IgD-negative memory B cell (primary cell): ENCODE data around the gene SORCS3. TPM values are rescaled to one million over a fixed set of nuclear protein-coding genes. Genes with fewer than 3 reads are reported as not detected.

Experiments
- H3K27ac Mint-ChIP-seq, 3 donors: one replicate each; pipeline ENCODE4 v1.8.0; 2020 to 2022; ENCODE audit warnings: mild to moderate bottlenecking in 3 of 3, mixed read lengths in 3 of 3, moderate library complexity in 1 of 3
- H3K27me3 Mint-ChIP-seq: one replicate; pipeline ENCODE4 v1.8.0; 2021; ENCODE audit warnings: mixed read lengths
- H3K36me3 Mint-ChIP-seq: one replicate; pipeline ENCODE4 v1.8.0; 2020; ENCODE audit warnings: mild to moderate bottlenecking, mixed read lengths
- H3K4me1 Mint-ChIP-seq, 3 donors: one replicate each; pipeline ENCODE4 v1.8.0; 2020 to 2022; ENCODE audit warnings: mixed read lengths in 3 of 3, mild to moderate bottlenecking in 1 of 3
- H3K4me3 Mint-ChIP-seq, 4 donors: one replicate each; pipeline ENCODE4 v1.8.0; 2020 to 2022; ENCODE audit warnings: mild to moderate bottlenecking in 4 of 4, mixed read lengths in 4 of 4, moderate library complexity in 3 of 4
- H3K9me3 Mint-ChIP-seq, 3 donors: one replicate each; pipeline ENCODE4 v1.8.0; 2020 to 2021; ENCODE audit warnings: mixed read lengths in 3 of 3, mild to moderate bottlenecking in 1 of 3
- polyA plus RNA-seq: library from polyadenylated mRNA; unstranded; fragments of 300-500 nt; fragmentation: Illumina TruSeq; gene quantifications from one replicate; pipeline ENCODE4 v1.2.3, GENCODE V29; 2021

SORCS3 gene
- polyA plus RNA-seq, 1 donor from 2014 or later = not detected

DNA sequence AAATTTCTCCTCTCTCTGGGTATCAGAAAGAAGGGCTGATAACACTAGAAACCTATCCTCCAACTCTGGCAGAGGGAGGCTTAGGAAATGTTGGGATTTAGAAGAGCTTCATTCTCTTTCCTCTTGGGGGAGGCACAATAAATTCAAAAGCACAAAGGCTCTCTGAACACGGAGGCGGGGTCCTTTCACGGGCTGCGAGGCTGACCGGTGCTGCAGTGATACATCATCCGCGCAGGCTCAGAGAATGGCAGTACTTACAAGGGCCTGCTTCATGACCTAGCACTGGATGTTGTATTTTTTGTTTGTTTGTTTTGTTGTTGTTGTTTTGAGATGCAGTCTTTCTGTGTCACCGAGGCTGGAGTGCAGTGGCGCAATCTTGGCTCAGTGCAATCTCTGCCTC, 306.2 kb downstream of the SORCS3 start:
- Mint-ChIP-seq H3K4me3 (no peak overlapping the region), H3K9me3 (peaks cover 0 to 3% (median 1%) of the 10 kb centered on the region in 3 donors), H3K27ac (no peak overlapping the region), H3K4me1 (no peaks in the 10 kb centered on the region), H3K36me3 (no peaks in the 10 kb centered on the region), H3K27me3 (peaks cover 2% of the 10 kb centered on the region)

DNA sequence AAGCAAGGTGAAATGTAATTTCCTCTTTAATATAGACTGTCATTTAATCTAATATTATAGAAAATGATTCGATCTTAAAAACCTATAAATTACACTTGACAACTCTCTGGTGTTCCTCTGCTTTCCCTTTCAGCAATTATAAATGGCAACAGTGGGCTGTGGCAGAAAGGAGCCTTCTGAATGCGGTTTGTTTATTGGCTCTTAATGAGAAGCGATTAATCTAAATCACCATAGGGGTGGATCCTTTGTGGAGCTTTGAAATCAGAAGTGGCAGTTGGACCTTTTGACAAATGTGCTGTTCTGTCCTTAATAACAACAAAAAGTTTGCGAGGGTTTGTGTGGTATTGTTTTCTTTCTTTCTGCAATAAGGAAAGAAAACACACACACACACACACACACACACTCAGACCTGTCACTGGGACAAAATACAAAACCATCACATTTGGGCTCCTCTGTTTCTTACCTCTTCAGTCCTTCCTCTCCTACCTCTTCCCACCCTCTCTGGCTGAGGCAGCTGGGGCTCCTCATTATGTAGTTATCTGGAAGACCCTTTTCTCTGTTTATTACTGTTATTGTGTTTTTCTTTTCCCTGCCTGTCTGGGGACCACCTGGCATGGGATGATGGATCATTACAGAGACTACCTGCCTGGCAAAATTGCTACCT, 316.2 kb downstream of the SORCS3 start:
- Mint-ChIP-seq H3K27ac (no peak overlapping the region), H3K4me3 (no peak overlapping the region)

DNA sequence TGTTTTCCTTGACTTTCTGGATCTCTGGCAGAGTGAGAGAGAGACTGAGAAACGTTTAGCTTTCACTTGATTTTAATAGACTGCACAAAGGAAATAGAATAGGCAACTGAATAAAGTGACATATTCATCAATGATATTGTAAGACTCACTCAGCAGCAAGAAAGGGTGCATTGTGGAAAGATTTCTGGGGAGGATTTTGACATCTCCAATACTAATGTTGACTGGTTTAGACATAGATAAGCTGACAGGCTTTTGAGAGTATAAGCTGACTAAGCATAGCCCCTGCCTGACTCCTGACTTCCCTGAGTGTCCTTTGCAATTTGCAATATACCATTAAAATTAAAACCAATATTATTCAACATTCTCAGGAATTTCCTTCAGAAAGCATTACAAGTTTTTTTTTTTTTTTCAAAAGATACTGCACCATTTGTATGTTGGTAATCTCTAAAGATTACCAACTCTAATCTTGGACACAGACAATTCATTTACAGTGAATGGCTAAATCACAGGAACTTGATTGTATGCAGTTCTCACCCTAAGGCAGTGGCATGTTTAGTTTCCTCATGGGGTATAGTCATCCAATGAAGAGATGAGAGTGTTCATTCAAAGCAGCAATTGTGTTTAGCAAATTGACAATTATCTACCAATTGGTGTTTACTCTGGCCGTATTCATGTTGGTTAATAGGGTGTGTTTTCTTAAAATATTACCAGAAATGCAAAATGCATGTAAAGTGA, 325.6 kb downstream of the SORCS3 start:
- no peak overlapping the region for H3K4me3 Mint-ChIP-seq
- no peaks in the 10 kb centered on the region for H3K4me1 Mint-ChIP-seq
- H3K27ac Mint-ChIP-seq = no peak overlapping the region
- no peaks in the 10 kb centered on the region for H3K36me3 Mint-ChIP-seq
- H3K9me3 Mint-ChIP-seq = peaks cover 0 to 18% (median 4%) of the 10 kb centered on the region in 3 donors
- peaks cover 3% of the 10 kb centered on the region for H3K27me3 Mint-ChIP-seq

More for the DNA sequence above, 316.2 kb downstream of the SORCS3 start:
- Mint-ChIP-seq H3K27me3 (no peaks in the 10 kb centered on the region), H3K4me1 (no peaks in the 10 kb centered on the region), H3K36me3 (no peaks in the 10 kb centered on the region), H3K9me3 (peaks cover 2 to 10% (median 2%) of the 10 kb centered on the region in 3 donors)

DNA sequence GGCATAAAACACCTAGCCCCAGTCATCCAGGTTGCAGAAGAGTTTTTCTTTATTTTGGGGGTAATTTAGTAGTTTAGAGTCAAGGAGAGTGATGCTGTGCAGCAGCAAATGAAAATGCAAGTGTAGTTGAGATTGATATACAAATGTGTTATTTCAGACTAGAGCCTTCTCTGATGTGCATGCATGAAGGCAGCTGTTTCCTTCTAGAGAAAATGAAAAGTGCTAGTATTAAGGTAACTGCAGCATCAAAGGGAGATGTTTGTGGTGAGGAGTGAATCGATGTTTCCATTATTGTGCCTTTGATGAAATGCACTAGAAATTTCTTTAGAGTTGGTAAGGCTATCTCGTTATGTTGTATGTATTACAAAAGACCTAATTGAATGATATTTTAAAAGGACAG, 339.3 kb downstream of the SORCS3 start:
- H3K36me3 Mint-ChIP-seq = no peaks in the 10 kb centered on the region
- peaks cover 2 to 4% (median 2%) of the 10 kb centered on the region in 3 donors for H3K9me3 Mint-ChIP-seq
- H3K27me3 Mint-ChIP-seq = no peaks in the 10 kb centered on the region
- H3K4me3 Mint-ChIP-seq = no peak overlapping the region
- no peaks in the 10 kb centered on the region for H3K4me1 Mint-ChIP-seq
- H3K27ac Mint-ChIP-seq = no peak overlapping the region

DNA sequence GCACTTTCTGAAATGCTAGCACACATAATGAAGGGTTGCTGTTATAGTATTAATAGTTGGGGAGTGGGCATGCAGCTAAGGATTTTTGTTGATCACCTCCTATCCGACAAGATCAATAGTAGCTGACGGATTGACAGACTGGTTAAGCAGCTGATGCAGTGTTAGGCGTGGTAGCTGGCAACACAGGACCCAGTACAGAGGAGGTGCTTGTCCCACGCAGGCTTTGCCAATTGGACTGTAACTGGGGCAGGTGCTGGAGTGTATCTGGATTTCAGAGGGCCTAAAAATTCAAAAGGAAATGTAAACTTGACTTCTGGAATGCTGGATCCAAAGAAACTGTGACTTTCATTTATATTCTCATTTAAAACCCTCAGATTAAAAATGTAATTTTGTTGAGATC, 340.9 kb downstream of the SORCS3 start:
- H3K27me3 Mint-ChIP-seq = no peaks in the 10 kb centered on the region
- no peaks in the 10 kb centered on the region for H3K4me1 Mint-ChIP-seq
- no peak overlapping the region for H3K4me3 Mint-ChIP-seq
- H3K9me3 Mint-ChIP-seq = peaks cover 4 to 12% (median 5%) of the 10 kb centered on the region in 3 donors
- H3K36me3 Mint-ChIP-seq = no peaks in the 10 kb centered on the region
- no peak overlapping the region for H3K27ac Mint-ChIP-seq

- H3K4me3 Mint-ChIP-seq = no peak overlapping the region
- no peaks in the 10 kb centered on the region for H3K4me1 Mint-ChIP-seq
- no peaks in the 10 kb centered on the region for H3K36me3 Mint-ChIP-seq
- no peaks in the 10 kb centered on the region for H3K27me3 Mint-ChIP-seq
- no peak overlapping the region for H3K27ac Mint-ChIP-seq
- H3K9me3 Mint-ChIP-seq = peaks cover 3 to 12% (median 10%) of the 10 kb centered on the region in 3 donors
Measured at GRCh38 chr10:104988686-104989085, 347.6 kb downstream of the SORCS3 start.

DNA sequence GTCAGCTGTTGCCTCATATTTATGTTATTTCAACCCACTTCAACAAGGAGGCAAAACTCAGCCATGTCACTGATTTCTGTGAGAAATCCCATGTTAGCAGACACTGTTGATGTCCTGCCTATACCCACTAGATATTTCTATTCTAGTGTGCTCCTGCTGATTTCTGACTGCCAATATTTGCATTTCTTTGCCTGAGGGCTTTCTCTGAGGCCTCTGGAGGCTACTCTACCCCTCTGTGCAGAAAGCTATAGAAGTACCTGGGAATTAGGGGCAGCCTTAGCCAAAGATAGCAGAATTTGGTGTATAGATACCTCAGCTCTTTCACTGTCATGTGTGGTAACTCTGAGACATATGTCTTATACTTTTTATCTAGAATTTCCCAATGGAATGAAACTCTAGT, 348.8 kb downstream of the SORCS3 start:
- H3K36me3 Mint-ChIP-seq = no peaks in the 10 kb centered on the region
- no peaks in the 10 kb centered on the region for H3K27me3 Mint-ChIP-seq
- peaks cover 3 to 12% (median 10%) of the 10 kb centered on the region in 3 donors for H3K9me3 Mint-ChIP-seq
- no peak overlapping the region for H3K4me3 Mint-ChIP-seq
- no peaks in the 10 kb centered on the region for H3K4me1 Mint-ChIP-seq
- no peak overlapping the region for H3K27ac Mint-ChIP-seq

GRCh38 chr10:104993085-104993484, 352.0 kb downstream of the SORCS3 start:
- Mint-ChIP-seq H3K36me3 (no peaks in the 10 kb centered on the region), H3K9me3 (peaks cover 0 to 5% (median 0%) of the 10 kb centered on the region in 3 donors), H3K4me3 (no peak overlapping the region), H3K4me1 (no peaks in the 10 kb centered on the region), H3K27ac (no peak overlapping the region), H3K27me3 (no peaks in the 10 kb centered on the region)

- Mint-ChIP-seq H3K4me3 (no peak overlapping the region), H3K27ac (no peak overlapping the region), H3K36me3 (no peaks in the 10 kb centered on the region), H3K9me3 (peaks cover 0 to 2% (median under 1%) of the 10 kb centered on the region in 3 donors), H3K4me1 (peaks cover 0 to 2% (median 0%) of the 10 kb centered on the region in 3 donors), H3K27me3 (no peaks in the 10 kb centered on the region)
Measured at GRCh38 chr10:105001269-105001668, 360.2 kb downstream of the SORCS3 start.

- Mint-ChIP-seq H3K4me3 (no peak overlapping the region), H3K4me1 (no peaks in the 10 kb centered on the region), H3K27ac (no peak overlapping the region), H3K36me3 (no peaks in the 10 kb centered on the region), H3K27me3 (no peaks in the 10 kb centered on the region), H3K9me3 (peaks cover 2 to 8% (median 4%) of the 10 kb centered on the region in 3 donors)
Measured at GRCh38 chr10:105010411-105011121, 369.5 kb downstream of the SORCS3 start.

DNA sequence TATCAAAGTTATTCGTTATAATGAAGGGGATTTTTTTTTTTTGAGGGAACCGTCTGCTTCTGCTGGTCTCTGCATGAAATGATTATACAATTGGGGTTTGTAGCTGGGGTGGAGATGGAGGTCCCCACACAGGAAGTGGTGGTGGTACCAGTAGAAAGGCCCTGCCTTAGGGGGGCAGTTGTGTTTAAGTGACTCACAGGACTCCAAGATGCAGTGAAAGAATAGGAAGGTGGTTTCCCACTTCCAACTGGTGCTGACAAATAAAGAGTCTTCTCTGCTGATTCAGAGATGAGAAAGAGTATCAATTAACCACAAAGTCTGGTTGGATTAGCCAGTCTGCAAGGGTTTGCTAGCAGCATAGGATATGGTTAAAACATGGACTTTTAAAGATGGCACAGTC, 376.0 kb downstream of the SORCS3 start:
- H3K4me3 Mint-ChIP-seq = no peak overlapping the region
- H3K9me3 Mint-ChIP-seq = peaks cover 2 to 9% (median 8%) of the 10 kb centered on the region in 3 donors
- H3K27ac Mint-ChIP-seq = no peak overlapping the region
- H3K27me3 Mint-ChIP-seq = no peaks in the 10 kb centered on the region
- no peaks in the 10 kb centered on the region for H3K36me3 Mint-ChIP-seq
- H3K4me1 Mint-ChIP-seq = no peaks in the 10 kb centered on the region

GRCh38 chr10:105017691-105018090, 376.6 kb downstream of the SORCS3 start:
- Mint-ChIP-seq H3K36me3 (no peaks in the 10 kb centered on the region), H3K27me3 (no peaks in the 10 kb centered on the region), H3K4me3 (no peak overlapping the region), H3K27ac (no peak overlapping the region), H3K9me3 (peaks cover 2 to 9% (median 7%) of the 10 kb centered on the region in 3 donors), H3K4me1 (no peaks in the 10 kb centered on the region)

DNA sequence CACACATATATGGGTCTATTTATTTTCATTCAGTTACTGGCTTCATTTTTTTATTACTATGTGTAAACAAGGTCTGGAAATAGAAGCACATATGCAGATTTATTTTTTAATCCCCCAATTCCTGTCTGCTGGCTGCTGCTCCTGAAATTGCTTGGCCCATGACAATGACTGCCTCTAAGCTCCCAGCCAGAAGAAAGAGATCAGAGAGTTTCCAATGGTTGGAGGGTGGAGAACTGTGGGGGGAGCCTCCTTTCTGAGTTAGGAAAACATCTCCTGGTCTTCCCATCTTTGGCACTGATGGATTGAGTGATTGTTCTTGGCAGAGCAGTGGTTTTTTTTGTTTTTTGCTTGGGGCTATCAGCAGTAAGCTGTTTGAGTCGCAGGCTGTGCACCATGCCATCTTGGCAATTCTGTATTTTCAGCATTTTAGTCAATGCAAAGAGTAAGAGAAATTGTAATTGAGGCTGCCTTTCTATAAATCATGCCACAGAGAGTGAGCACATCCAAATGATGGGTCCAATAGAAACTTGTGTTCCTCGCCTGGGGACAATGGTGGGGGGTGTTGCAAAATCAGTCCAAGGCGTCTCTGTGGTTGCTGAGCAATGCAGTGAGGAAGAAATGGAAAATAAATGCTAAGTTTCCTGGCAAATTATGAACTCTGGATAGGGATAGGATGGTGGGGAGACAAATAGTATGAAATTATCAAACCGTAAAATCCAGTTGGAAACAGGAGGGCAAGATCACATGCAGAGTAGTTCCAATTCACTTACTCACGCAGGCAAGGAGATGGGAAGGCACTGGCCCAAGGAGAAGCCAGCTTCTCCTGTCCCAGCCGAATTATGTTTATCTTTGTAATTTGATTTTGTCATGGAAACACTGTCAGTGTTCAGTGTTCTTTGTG, 382.4 kb downstream of the SORCS3 start:
- no peaks in the 10 kb centered on the region for H3K27me3 Mint-ChIP-seq
- H3K4me1 Mint-ChIP-seq = no peaks in the 10 kb centered on the region
- no peak overlapping the region for H3K27ac Mint-ChIP-seq
- no peaks in the 10 kb centered on the region for H3K36me3 Mint-ChIP-seq
- H3K9me3 Mint-ChIP-seq = peaks cover 4 to 11% (median 5%) of the 10 kb centered on the region in 3 donors
- H3K4me3 Mint-ChIP-seq = no peak overlapping the region

DNA sequence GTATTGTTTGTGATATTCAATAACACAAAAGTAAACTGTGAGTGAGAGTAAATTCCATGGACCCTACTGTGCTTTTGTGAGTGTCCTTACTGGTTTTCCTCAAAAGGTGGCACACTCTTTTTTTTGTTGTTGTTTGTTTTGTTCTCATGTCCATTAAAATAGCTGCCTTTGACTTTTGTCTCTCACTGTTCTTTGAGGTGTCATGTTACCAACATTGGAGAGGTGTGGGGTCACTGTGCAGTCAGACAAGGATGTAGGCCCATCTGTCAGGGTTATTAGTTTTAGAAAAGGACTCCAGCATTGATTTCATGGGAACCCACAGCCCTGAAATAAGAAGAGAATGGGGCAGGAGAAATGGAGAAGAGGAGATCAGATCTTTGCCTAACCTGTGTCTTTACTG, 383.1 kb downstream of the SORCS3 start:
- H3K4me1 Mint-ChIP-seq = no peaks in the 10 kb centered on the region
- no peaks in the 10 kb centered on the region for H3K36me3 Mint-ChIP-seq
- H3K4me3 Mint-ChIP-seq = no peak overlapping the region
- peaks cover 0 to 11% (median 4%) of the 10 kb centered on the region in 3 donors for H3K9me3 Mint-ChIP-seq
- H3K27me3 Mint-ChIP-seq = no peaks in the 10 kb centered on the region
- no peak overlapping the region for H3K27ac Mint-ChIP-seq
